Uterus (tissue), 2 donors: ENCODE results near the gene GNA12.

Source experiments
- CTCF ChIP-seq, 4 experiments: fragments of 200-600 bp in 2 of 4; fragments of 450-650 bp in 2 of 4; sonication (generic) in 2 of 4; IDR thresholded peaks; one replicate each; pipeline ENCODE4 v1.5.1; 2016 to 2019; ENCODE audit warnings: antibody characterized with exemption in 4 of 4, mild to moderate bottlenecking in 2 of 4, moderate library complexity in 1 of 4
- POLR2A ChIP-seq, 2 donors: fragments of 450-650 bp; IDR thresholded peaks; one replicate each; pipeline ENCODE4 v1.6.1; 2016; ENCODE audit warnings: antibody characterized with exemption in 2 of 2, mild to moderate bottlenecking in 1 of 2, moderate library complexity in 1 of 2

DNA sequence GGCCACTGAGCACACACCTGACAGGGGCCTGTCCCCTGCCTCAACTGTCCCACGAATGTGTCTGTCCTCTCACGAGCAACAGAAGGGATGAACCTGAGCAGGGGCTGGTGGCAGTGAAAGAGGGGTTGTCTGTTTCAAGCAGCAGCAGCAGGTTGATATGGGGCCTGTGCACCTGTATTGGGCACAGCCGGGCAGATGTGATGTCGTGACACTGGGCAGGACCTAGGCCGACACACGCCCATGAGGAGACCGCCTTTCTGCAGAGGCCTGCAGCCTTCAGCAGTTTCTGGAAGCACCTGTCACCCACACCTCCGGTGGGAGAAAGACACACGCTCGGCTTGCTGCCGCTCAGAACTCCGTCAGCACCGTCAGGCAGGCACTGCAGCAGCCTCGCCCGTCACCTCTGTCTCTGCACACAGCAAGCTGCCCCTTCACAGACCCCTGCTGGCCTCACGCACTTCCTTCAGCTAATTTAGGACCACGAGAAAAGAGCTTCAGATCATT, 107.6 kb downstream of the GNA12 start:
- no peak for TF ChIP-seq CTCF (IDR thresholded peaks at IDR 0.05)
- TF ChIP-seq POLR2A (IDR thresholded peaks at IDR 0.05) = no peak
